ENCODE measurements around the gene LRCH1.

The LRCH1 gene

DNA sequence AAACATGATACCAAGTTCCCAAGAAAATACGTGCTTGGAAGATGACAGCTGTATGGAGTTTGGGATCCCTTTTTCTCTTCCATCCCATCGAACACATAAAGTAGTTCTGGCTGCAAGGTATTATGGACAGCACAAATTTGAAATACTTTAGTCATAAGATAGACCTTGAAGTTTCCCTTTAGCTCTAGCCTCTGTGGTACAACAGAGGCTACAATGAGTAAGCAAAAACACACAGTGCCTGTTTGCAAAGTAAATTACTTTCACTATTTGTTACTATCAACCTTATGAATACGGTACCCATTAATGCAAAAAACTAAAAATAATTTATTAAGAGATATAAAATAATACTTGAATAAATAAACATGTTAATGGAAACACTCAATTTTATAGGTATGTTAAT, 21.0 kb upstream of the LRCH1 start:
- no peak for DNase-seq (ENCODE audit: low read depth in 4 of 4, low spot score in 1 of 4)

DNA sequence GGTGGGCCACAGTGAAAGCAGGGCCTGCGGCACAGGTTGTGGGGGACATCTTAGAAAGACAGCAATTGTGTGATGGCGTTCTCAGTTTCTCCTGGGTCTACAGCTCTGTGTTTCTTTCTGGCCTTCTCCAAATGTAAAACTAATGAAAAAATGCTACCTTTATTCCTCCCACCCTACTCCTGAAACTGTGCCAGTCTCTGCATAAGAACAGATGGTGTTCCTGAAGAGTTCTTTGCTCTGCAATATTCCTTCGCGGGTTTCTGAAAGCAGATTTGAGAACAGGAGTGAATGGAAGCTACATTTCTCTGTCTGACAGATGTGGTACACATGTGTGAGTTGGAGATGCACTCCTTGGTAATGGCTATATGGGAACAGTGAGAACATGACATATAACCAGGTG, 18.0 kb upstream of the LRCH1 start:
- no peak for DNase-seq (ENCODE audit: low read depth in 4 of 4, low spot score in 1 of 4)

DNA sequence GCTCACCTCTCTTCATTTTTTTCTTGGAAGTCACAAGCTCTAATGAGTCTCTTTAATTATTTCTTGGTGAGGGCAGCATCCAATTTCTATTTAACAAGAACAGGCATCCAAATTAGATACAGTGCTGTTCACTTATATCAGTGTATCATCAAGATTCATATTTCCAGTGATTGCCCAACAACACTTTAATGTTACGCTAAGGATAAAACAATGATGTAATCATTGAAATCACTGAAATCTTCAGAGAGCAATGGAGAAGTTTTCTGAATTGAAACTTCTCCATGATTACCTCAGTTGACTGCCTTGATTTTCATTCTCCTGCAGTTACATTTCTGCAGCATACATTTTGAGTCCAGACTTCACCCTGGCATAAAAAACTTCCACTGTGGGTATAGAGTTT, 17.1 kb upstream of the LRCH1 start:
- DNase-seq (ENCODE audit: low read depth in 4 of 4, low spot score in 1 of 4): no peak

DNA sequence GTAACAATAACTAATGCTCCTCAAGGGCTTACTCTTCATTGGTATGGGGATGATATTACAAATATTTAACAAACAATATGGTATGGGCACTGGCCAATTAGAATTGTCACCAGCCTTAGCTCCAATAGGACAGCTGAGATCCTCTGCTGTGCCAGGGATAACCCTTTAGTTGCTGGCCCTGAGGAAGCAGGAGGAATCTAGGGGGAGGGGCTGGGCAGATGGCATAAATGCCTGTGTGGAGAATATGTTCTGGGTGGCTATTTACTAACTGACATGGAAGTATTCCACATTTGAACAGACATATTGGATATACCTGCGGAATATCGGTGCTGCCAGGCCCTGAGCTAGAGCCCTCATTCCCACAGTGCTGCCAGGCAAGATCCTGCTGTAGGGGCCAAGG, 16.6 kb upstream of the LRCH1 start:
- no peak for DNase-seq (ENCODE audit: low read depth in 4 of 4, low spot score in 1 of 4)

DNA sequence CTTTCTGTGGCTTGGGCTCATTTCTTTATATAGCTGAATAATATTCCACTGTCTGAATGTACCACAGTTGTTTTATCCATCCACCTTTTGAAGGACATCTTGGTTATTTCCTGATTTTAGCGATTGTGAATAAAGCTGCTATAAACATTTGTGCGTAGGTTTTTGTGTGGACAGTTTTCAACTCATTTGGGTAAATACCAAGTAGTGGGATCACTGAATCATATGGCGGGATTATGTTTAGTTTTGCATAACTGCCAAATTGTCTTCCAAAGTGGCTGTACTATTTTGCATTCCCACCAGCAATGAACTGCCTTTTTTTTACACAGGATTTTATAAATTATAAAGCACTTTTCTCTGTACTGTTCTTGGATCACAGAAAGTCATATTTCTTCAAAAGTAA, 13.7 kb upstream of the LRCH1 start:
- no peak for DNase-seq (ENCODE audit: low read depth in 4 of 4, low spot score in 1 of 4)

DNA sequence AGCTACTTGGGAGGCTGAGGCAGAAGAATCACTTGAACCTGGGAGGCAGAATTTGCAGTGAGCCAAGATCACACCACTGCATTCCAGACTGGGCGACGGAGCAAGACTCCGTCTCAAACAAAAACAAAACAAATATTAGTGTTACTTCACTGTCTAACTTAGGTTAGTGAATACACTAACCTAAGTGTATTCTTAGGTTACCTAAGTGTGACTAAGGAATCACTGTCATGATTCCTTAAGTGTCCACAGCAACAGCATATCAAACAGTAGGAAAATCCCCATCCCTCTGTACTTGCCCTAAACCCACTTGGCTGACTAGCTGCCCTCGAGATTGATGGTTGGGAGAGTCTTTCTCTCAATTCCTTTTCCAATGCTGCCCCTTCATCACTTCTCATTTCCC, 11.8 kb upstream of the LRCH1 start:
- DNase-seq (ENCODE audit: low read depth in 4 of 4, low spot score in 1 of 4): no peak

DNA sequence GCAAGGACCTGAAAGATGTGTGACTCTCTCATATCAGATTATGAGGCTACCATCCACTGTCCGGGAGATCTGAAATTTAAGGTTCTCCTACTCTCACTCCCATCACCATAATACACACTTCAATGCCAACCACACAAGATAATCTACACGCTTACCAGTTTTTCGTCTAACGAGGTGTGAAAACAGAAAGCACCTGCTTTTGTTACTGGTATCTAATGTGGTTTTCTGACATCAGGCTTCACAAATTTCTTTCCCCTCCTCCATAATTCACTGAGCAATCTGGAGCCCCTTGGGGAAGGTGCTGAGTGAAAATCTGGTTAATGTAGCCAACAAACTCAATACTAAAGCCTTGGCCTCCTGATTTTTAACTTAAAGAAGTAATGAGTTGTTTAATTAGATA, 10.1 kb upstream of the LRCH1 start:
- DNase-seq (ENCODE audit: low read depth in 4 of 4, low spot score in 1 of 4): no peak

DNA sequence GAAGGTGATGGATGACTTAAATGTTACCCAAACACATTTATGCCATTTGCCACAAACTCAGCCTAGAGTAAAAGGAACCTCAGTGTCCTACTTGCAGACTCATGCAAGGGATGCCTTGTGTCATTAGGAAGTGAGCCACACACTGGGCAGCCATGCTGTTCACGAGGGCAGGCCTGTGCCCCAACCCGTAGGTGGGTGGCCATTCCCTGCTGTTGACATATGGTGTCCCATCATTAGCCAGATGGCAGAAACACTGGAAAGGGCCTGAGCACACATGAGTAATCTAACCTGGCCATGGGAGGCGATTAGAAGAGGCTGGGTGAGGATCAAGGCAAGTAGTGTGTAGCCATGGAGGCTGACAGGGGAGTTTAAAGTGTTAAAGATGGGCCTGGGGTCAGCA, 9.7 kb upstream of the LRCH1 start:
- DNase-seq (ENCODE audit: low read depth in 4 of 4, low spot score in 1 of 4): no peak

DNA sequence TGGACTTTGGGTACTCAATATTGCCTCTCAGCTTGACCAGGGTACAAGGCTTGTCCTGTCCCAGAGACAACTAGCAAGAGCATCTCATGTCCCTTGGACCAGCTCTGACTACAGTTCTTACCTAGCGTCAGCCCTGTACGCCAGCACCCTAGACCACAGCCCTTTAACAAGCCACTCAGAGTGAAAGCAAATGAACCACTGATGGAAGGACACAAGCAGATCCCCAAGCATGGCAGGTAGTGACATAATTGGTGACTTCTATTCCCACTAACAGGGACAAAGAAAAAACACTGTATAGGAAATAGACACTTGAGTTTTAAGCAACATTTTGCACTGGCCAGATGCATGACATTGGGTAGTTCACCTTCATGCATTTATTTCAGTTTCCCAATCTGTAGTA, 8.8 kb upstream of the LRCH1 start:
- DNase-seq (ENCODE audit: low read depth in 4 of 4, low spot score in 1 of 4): no peak

DNA sequence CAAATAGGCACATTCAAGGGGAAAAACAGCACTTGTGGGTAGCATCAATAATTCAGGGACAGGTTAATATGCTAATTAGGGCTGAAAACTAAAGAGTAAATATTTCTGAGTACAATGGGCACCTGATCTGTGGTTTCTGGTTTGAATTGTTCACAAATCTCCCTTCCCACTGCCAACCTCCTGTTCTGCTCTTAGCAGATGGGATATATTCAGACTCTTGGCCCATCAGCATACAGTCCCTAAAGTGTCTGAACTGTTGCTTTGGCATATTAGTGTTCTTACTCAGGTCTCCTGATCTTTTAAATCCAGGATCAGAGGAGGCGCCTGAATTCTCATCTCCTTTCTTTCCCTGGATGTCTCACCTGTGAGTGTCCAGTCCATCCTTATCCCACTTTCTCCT, 8.2 kb upstream of the LRCH1 start:
- no peak for DNase-seq (ENCODE audit: low read depth in 4 of 4, low spot score in 1 of 4)

DNA sequence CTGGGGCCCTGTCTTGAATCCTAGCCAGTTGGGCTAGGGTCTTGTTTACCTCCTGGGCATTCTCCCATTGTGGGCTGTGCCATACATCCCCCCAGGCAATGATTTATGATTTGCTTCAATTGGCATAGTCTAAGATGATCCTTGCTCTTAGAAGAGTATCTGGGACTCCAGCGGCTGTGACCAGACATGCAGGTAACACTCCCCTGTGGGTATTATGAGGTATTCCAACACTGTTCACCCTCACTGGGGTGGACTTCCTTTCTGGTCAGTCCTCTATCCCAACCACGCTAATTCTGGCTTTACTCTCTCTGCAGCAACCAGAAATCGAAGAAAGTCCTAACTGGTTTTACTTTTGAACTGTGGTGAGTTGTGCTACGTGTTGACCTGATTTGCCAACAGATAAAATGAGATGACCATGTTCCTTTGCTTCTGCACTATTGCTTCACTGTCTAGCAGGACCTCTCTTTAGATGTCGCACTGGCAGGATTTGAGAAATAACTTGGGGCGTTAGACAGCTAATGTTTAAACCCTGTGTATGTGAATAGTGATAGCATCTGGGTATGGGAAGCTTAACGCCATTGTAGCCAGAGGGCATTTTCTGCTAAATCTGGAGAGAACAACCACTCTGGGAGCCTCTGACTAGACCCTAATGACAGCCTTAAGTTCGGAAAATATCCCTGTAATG, 6.7 kb upstream of the LRCH1 start:
- DNase-seq (ENCODE audit: low read depth in 4 of 4, low spot score in 1 of 4): no peak

DNA sequence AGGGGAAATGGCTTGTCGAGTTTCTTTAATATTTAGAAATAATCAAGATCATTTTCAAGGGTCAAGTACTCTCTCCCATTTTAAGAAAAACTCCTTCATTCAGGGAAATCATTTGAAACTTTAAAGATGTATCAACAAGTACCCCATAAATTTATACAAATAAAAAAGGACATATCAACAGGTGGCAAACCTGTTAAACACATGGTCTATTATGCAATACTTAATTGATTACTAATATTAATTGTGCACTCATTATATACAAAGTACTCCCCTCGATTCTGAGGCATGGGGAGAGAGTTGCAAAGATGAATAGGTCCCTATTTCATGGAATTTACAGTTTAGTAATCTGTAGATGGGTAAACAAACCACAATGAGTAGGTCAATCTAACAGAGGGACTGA, 2.1 kb upstream of the LRCH1 start:
- no peak for DNase-seq (ENCODE audit: low read depth in 4 of 4, low spot score in 1 of 4)

DNA sequence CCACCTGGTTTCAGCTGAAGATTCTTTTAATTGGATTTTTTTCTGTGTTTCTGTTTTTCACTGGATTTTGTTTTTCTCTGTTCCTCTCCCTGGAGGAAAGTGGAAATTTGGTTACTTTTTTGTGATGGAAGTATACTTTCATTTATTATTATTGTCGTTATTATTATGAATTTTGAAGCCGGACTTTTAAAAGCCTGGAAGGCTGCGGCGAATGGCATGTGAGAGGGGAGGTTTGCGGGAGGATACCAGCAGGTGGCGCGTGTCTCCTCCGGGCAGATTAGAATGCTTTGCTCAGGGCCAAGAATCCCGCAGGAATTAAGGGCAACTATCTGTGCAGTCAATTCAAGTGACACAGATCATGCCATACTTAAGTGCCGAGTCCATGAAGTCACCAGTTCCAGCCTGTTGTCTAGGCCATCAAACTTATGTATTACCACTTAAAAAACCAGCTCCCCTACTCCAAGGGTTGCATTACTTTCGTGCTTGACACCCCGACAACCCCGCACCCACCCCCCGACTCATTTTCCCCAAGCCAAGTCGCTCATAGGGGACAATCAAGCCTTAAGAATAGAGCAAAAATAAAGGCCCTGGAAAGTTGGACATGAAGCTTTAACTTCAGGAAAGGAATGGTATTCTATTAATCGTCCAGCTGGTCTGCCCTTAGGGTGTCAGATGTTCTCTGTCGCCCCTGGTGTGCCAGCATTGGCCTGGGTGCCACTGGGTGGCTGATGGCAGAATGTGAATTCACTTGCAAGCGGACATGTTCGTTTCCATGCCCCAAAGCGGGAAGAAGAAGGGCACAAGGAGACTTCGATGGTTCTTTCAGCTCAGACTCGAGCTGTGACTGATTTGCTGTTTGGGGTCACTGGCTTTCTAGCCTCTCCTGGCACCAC, 1.3 kb upstream of the LRCH1 start:
- DNase-seq (ENCODE audit: low read depth in 4 of 4, low spot score in 1 of 4): peak; percentile 41 to 58 (median 49)

DNA sequence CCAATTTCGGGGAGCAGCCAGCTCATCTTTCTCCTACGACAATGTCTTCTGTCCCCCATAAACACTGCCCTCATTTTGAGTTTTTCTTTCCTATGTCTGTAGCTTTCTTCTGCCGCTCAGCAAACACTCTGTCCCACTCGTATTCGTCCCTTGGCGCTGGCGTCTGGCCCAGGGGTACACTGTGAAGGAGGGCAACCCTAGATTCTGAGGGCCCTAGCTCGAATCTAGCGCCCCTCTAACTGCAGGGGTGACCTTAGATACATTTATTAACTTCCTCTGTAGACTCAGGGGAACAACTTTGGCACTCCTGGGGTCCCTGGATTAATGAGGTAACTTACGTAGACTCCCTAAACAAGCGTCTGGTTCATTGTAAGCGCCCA, 677 bp upstream of the LRCH1 start:
- DNase-seq (ENCODE audit: low read depth in 4 of 4, low spot score in 1 of 4): peak in 1 of 4 experiments; percentile 2

DNA sequence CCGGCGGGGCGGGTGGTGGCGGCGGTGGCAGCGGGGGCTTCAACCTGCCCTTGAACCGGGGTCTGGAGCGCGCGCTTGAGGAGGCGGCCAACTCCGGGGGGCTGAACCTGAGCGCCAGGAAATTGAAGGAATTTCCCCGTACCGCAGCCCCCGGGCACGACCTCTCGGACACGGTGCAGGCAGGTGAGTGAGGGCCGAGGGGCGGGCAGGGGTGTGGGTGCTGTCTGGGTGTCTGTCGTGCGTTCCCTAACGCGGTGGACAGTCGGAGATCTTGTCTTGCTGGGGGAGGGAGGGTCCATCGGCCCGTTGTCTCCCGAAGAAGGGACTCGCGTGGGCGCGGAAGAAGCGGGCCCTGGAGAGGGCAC, 533 bp downstream of the LRCH1 start:
- DNase-seq (ENCODE audit: low read depth in 4 of 4, low spot score in 1 of 4): no peak

DNA sequence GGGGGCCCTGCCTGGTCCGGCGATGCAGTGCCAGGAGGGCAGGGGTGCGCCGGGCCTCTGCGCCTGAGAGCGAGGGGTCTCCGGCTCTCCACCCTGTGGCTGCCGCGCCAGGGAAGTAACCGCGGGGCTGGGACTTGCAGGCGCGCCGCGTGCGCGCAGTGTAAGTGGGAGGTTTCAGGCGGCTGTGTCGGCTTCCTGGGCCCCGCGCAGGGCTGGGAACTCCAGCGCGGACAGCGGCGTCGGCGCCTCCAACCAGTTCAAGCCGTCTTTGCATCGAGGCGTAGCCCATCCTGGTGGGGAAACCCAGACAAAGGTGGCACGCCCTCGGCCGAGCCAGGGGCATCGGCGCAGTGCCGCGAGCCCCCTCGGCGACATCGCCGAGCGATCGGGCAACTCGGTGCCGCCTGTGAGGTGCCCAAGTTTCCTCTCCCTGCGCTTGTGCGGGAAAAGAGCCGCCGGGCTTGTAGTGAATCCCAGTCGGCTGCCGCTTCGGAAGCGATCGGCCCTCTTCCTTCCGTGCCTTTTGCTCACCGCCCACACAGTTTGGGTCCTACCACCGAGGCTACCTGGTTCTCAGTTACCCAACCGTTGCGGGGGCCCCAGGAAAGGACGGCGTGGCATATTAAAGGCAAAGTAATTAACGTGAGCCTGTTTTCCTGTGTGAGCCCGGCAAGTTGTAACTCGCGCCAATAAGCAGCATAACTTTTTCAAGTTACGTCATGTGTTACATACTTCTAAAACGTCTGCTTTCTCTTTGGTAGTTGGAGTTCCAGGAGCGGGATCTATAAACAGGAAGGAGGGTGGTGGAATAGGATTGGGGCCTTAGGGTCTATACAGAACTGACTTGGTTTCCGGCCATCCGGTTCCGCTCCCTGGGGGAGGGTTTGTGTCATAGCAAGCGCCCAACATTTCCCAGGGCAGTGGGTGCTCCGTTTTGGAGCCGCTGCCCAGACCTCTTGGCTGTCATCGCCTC, 1.2 kb downstream of the LRCH1 start:
- peak; percentile 28 to 56 (median 46) for DNase-seq (ENCODE audit: low read depth in 4 of 4, low spot score in 1 of 4)

DNA sequence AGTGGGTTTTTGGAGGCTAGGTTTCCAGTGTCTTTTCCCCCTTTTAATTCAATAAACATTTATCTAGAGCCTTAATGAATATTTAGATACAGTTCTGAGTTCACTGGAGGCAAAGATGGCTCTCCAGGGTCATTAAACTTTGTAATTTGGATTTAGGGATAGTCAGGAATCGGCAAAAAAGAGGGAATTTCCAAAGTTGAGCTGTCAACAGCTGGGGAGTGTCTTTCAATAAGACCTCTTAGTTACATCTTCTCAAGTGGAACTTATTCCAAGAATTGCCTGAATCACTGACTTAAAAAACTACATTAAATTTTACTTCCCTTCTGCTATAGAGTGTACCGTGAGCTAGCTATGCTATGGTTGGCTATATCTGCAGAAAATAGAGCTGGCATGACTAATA, 2.0 kb downstream of the LRCH1 start:
- no peak for DNase-seq (ENCODE audit: low read depth in 4 of 4, low spot score in 1 of 4)

DNA sequence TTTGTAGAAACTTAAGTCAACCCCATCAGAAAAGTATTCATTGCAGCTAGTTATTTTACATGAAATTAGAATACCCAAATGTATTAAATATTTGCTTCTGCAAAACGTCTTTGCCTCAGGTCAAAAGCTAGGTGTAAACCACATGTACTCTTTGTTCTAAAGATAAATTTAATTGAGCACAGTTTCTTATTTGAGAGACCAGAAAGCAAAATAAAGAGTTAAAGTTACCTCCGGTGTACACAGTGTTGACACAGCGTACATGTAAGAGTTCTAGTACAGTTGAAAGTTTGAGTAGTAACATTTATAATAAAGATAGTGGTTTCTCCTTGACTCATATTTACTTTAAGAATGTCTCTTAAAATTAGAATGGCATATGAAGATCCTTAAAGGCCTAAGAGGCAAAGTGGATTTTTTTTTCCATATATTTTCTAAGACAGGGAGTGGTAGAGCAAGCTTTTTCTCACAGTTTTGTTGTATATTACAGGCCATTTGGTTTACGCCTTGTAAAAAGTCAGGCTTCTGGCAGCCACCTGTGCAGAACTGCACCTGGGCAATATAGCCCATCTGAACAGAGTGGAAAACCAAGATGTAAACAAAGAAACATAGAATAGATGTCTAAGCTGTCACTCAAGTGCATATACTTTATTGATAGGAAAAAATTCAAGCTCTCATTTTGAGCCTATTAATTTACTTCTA, 2.9 kb downstream of the LRCH1 start:
- no peak for DNase-seq (ENCODE audit: low read depth in 4 of 4, low spot score in 1 of 4)

DNA sequence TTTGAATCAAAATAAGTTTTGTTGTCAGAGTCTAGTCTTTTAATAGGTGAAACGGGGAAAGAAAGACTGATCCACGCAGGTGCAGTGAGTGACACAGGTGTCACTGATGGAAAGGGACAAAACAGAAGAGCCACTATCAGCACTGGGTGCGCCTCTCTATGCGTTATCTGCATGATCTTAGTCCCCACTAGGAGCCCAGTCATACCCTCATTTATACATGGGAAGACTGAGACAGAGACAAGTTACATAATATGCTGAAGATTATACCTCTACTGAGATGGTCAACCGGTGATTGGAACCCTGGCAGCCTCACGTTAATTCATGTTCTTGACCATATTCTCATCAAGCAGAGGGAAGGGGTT, 3.4 kb downstream of the LRCH1 start:
- DNase-seq (ENCODE audit: low read depth in 4 of 4, low spot score in 1 of 4): no peak

DNA sequence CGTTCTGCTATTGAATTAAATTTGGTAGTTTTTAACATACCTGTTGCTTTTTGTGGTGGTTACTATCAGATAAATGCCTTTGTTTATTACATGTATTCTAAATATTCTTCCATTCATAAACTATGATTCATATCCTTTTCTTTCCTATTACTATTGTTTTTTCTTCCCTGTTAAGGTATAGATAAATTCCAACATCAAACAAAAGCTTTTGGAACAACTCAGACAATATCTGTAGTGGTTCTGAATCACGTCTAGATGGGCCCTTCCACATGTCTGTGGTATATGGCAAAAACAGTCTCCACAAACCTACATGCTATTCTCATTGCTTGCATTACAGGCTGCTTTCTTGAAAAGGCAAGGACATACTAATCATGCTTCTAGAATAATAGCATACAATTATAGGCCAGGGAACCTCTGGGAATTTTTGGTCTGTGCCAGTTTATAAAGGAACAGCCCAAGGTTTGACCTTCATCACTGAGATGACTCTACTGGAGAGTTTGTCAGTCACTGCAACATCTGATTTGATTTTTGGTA, 6.4 kb downstream of the LRCH1 start:
- no peak for DNase-seq (ENCODE audit: low read depth in 4 of 4, low spot score in 1 of 4)

DNA sequence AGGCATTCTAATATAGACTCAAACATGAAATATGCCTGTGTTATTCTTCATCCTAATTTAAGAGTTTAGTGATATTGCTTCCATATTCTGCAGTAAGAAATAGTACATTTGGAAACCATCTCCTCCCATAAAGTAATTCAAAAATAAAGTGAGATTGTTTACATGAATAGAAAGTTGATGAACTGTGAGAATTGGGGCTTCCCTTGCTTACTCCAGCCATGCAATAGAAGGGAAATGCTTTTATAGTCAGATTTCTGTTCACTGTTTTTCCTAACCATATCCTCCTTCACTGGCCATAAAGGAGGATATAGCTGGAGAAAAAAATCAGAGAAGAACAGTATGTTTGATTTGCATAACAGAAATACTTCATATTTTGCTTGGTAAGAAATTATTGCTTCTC, 7.8 kb downstream of the LRCH1 start:
- DNase-seq (ENCODE audit: low read depth in 4 of 4, low spot score in 1 of 4): no peak

Measured in stimulated activated CD4-positive, alpha-beta T cell treated with anti-CD3 and anti-CD28 coated beads, Interleukin-1b, Interleukin-23, amount 100 ng/mL, for 24 hours (primary cell).